HCT116 (cell line): Measurements from ENCODE around the gene NR1I3. TPM values are rescaled to one million over a fixed set of nuclear protein-coding genes. Genes with fewer than 3 reads are reported as not detected.
A peak's percentile ranks its signal among the peaks of the same experiment; 100 is the strongest.

Experiments
- ATAC-seq: fragments of 200-7000 bp; cut with Tn5 transposase; 2 replicates; pipeline ENCODE4 v1.9.1; 2020; ENCODE audit warnings: mild to moderate bottlenecking, moderate library complexity
- BruUV-seq: library from RNA; stranded (reverse); fragments of 400-500 nt; replicated peaks from 2 replicates; lab custom pipeline; 2021; lab: Mats Ljungman, UMichigan
- CTCF ChIA-PET: fragments of 300-600 bp; sonication (Branson Sonifier 250); formaldehyde crosslinking; loops from one replicate; lab custom pipeline; 2021; ENCODE audit warnings: antibody characterized with exemption; lab: Charles Lee
- POLR2A ChIA-PET: fragments of 300-600, 350-600 bp; sonication (Branson Sonifier 250); formaldehyde crosslinking; loops from one replicate; lab custom pipeline; 2021; ENCODE audit warnings: antibody characterized with exemption; lab: Charles Lee
- RAD21 ChIA-PET, 2 experiments: fragments of 300-600 bp; sonication (Branson Sonifier 250); formaldehyde crosslinking; loops; one replicate each; lab custom pipeline; 2023; ENCODE audit warnings: low total read pairs in 2 of 2; ENCODE audit not compliant: uncharacterized antibody in 2 of 2, unreplicated experiment in 2 of 2, low non-redundant PET in 1 of 2; lab: Charles Lee
- DNase-seq: peaks from one replicate; pipeline ENCODE4 v3.0.0-alpha.2; 2010; ENCODE audit warnings: low read depth, low spot score
- H2AFZ ChIP-seq: fragments of 200-600 bp; shearing (Covaris generic), sonication (generic); 2 replicates; pipeline ENCODE4 v1.6.1; 2017; ENCODE audit warnings: low read depth, mixed run types, mixed read lengths, antibody characterized with exemption, low read length; ENCODE audit not compliant: poor library complexity, severe bottlenecking
- H3K27ac ChIP-seq: 2 replicates; pipeline ENCODE4 v1.5.1; 2012; ENCODE audit warnings: low read depth, low read length
- H3K27me3 ChIP-seq: fragments of 200-600 bp; sonication (generic); 2 replicates; pipeline ENCODE4 v1.6.1; 2016; ENCODE audit warnings: mixed run types, low read length, mixed read lengths; ENCODE audit not compliant: insufficient read depth
- H3K36me3 ChIP-seq, 2 experiments: fragments of 200-500 bp in 1 of 2; fragments of 200-600 bp in 1 of 2; sonication (Bioruptor generic) in 1 of 2; sonication (generic) in 1 of 2; 2 replicates each; pipeline versions ENCODE4 v1.5.1 to v1.6.1; 2014 to 2016; ENCODE audit warnings: low read length in 2 of 2, inconsistent platforms in 1 of 2, mixed read lengths in 1 of 2, mixed run types in 1 of 2; ENCODE audit not compliant: insufficient read depth in 2 of 2, control insufficient read depth in 1 of 2
- H3K4me1 ChIP-seq, 2 experiments: fragments of 200-600 bp in 1 of 2; sonication (generic) in 1 of 2; 2 replicates each; pipeline versions ENCODE4 v1.5.1 to v1.6.1; 2012 to 2017; ENCODE audit warnings: low read length in 2 of 2, inconsistent platforms in 1 of 2, mild to moderate bottlenecking in 1 of 2, mixed read lengths in 1 of 2, mixed run types in 1 of 2, moderate library complexity in 1 of 2; ENCODE audit not compliant: insufficient read depth in 2 of 2, control insufficient read depth in 1 of 2
- H3K4me2 ChIP-seq: fragments of 200-600 bp; sonication (generic); 2 replicates; pipeline ENCODE4 v1.6.1; 2017; ENCODE audit warnings: mixed run types, low read length, mixed read lengths
- H3K4me3 ChIP-seq, 2 experiments: fragments of 200-600 bp in 1 of 2; sonication (generic) in 1 of 2; replicated peaks in 1 of 2; 2 replicates each; pipeline ENCODE4 v1.5.1; 2011 to 2016; ENCODE audit warnings: low read length in 2 of 2, control low read depth in 1 of 2, low read depth in 1 of 2, mild to moderate bottlenecking in 1 of 2, mixed read lengths in 1 of 2, mixed run types in 1 of 2
- H3K79me2 ChIP-seq: fragments of 200-600 bp; sonication (generic); 2 replicates; pipeline ENCODE4 v1.6.1; 2017; ENCODE audit warnings: mild to moderate bottlenecking, mixed run types, low read length, moderate library complexity, mixed read lengths; ENCODE audit not compliant: insufficient read depth
- H3K9ac ChIP-seq: fragments of 200-600 bp; sonication (generic); 2 replicates; pipeline ENCODE4 v1.6.1; 2016; ENCODE audit warnings: low read length, mixed read lengths
- H3K9me2 ChIP-seq: fragments of 200-600 bp; sonication (generic), shearing (Covaris generic); 2 replicates; pipeline ENCODE4 v1.6.1; 2017; ENCODE audit warnings: mixed run types, mild to moderate bottlenecking, moderate library complexity; ENCODE audit not compliant: insufficient read depth
- H3K9me3 ChIP-seq, 2 experiments: fragments of 200-500 bp in 1 of 2; fragments of 200-600 bp in 1 of 2; sonication (Bioruptor generic) in 1 of 2; sonication (generic) in 1 of 2; 2 replicates each; pipeline ENCODE4 v1.6.1; 2014 to 2017; ENCODE audit warnings: low read length in 2 of 2, mixed read lengths in 2 of 2, inconsistent platforms in 1 of 2, low read depth in 1 of 2, mild to moderate bottlenecking in 1 of 2, mixed run types in 1 of 2, moderate library complexity in 1 of 2; ENCODE audit not compliant: control insufficient read depth in 1 of 2, insufficient read depth in 1 of 2
- H4K20me1 ChIP-seq: fragments of 200-600 bp; sonication (generic), shearing (Covaris generic); 2 replicates; pipeline ENCODE4 v1.6.1; 2017; ENCODE audit warnings: mixed run types, mild to moderate bottlenecking, moderate library complexity; ENCODE audit not compliant: insufficient read depth
- CEBPB ChIP-seq: IDR thresholded peaks from 2 replicates; pipeline ENCODE4 v1.6.1; 2012; ENCODE audit warnings: low read depth
- EZH2 ChIP-seq: fragments of 200-600 bp; sonication (generic); IDR thresholded peaks from 2 replicates; pipeline ENCODE4 v1.6.1; 2017; ENCODE audit warnings: antibody characterized with exemption, mixed run types
- POLR2A ChIP-seq: IDR thresholded peaks from 2 replicates; pipeline ENCODE4 v1.7.0; 2011; ENCODE audit warnings: borderline replicate concordance; ENCODE audit not compliant: insufficient read depth, insufficient read length; ENCODE audit errors: extremely low read depth
- POLR2AphosphoS5 ChIP-seq: IDR thresholded peaks from 2 replicates; pipeline ENCODE4 v1.6.1; 2011; ENCODE audit warnings: mild to moderate bottlenecking, low read depth, low read length, moderate library complexity
- SP1 ChIP-seq: IDR thresholded peaks from 2 replicates; pipeline ENCODE4 v1.6.1; 2012; ENCODE audit warnings: low read depth
- YY1 ChIP-seq: IDR thresholded peaks from 2 replicates; pipeline ENCODE4 v1.6.1; 2011; ENCODE audit warnings: low read length, low read depth, moderate library complexity, mild to moderate bottlenecking; ENCODE audit not compliant: insufficient replicate concordance; ENCODE audit errors: extremely low read depth
- ZFX ChIP-seq: fragments of 450-650 bp; IDR thresholded peaks from 2 replicates; pipeline ENCODE4 v1.6.1; 2017
- intact Hi-C: fragments of 100-400 bp; cut with micrococcal nuclease; formaldehyde crosslinking; loops from 2 replicates; pipeline ENCODE4 v1.10.0; 2022
- total RNA-seq: library from RNA; stranded (reverse); gene quantifications from one replicate; pipeline ENCODE4 v1.2.1, GENCODE V29; 2021; ENCODE audit not compliant: unreplicated experiment
- TF ChIP-seq, protein P1 (sequence below), 3 experiments: fragments of 200-600 bp in 1 of 3; sonication (generic) in 1 of 3; IDR thresholded peaks in 2 of 3; conservative IDR thresholded peaks in 1 of 3; 2 replicates each; pipeline ENCODE4 v1.5.1; 2012 to 2017; ENCODE audit warnings: low read depth in 2 of 3, low read length in 2 of 3, antibody characterized with exemption in 1 of 3, borderline replicate concordance in 1 of 3, control low read depth in 1 of 3, mild to moderate bottlenecking in 1 of 3, mixed read lengths in 1 of 3, mixed run types in 1 of 3, moderate library complexity in 1 of 3; ENCODE audit not compliant: insufficient read depth in 1 of 3
- TF ChIP-seq, protein P2 (sequence below): IDR thresholded peaks from 2 replicates; pipeline ENCODE4 v1.6.1; 2012
- TF ChIP-seq, protein P3 (sequence below): IDR thresholded peaks from 2 replicates; pipeline ENCODE4 v1.6.1; 2011; ENCODE audit warnings: mild to moderate bottlenecking, low read length, moderate library complexity; ENCODE audit not compliant: insufficient replicate concordance; ENCODE audit errors: extremely low read depth

Gene NR1I3
- total RNA-seq, 1 experiment from 2014 or later: not detected

DNA sequence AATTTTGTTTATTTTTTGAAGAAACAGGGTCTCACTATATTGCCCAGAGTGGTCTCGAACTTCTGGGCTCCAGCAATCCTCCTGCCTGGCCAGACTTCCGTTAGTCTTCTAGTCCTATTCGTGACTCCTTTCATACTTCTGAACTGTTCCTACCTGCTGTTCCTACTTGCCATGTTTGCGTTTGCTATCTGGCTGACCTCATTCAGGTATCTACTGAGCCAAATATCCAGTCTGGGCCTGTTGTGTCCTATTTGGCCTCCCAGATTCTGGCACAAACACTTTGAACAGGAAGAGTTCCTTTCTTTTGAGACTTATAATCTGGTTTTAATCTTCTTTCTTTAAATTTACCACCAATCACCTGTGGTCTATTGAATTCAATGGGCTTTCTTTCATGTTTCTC lies 6.9 kb upstream of the NR1I3 start:
- ChIA-PET CTCF (no interaction called here), RAD21 (no interaction called here), POLR2A (no interaction called here)
- Histone ChIP-seq H2AFZ (peak overlapping the region; percentile 40), H3K27me3 (no peaks in the 10 kb centered on the region), H3K36me3 (no peaks in the 10 kb centered on the region), H3K4me2 (no peak overlapping the region), H3K4me1 (peaks cover 0 to 2% of the 10 kb centered on the region in 2 experiments; a peak in 1 of 4 replicates), H3K9me2 (no peaks in the 10 kb centered on the region), H3K79me2 (no peaks in the 10 kb centered on the region), H4K20me1 (no peaks in the 10 kb centered on the region), H3K27ac (no peak overlapping the region), H3K4me3 (no peak overlapping the region), H3K9me3 (no peaks in the 10 kb centered on the region), H3K9ac (no peak overlapping the region)
- TF ChIP-seq SP1: no peak
- TF ChIP-seq, protein P1, sequence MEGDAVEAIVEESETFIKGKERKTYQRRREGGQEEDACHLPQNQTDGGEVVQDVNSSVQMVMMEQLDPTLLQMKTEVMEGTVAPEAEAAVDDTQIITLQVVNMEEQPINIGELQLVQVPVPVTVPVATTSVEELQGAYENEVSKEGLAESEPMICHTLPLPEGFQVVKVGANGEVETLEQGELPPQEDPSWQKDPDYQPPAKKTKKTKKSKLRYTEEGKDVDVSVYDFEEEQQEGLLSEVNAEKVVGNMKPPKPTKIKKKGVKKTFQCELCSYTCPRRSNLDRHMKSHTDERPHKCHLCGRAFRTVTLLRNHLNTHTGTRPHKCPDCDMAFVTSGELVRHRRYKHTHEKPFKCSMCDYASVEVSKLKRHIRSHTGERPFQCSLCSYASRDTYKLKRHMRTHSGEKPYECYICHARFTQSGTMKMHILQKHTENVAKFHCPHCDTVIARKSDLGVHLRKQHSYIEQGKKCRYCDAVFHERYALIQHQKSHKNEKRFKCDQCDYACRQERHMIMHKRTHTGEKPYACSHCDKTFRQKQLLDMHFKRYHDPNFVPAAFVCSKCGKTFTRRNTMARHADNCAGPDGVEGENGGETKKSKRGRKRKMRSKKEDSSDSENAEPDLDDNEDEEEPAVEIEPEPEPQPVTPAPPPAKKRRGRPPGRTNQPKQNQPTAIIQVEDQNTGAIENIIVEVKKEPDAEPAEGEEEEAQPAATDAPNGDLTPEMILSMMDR (IDR thresholded peaks at IDR 0.05 in 2 of 3, conservative IDR thresholded peaks at IDR 0.05 in 1 of 3; ENCODE audit: borderline replicate concordance in 1 of 3, insufficient read depth in 1 of 3, low read depth in 2 of 3, low read length in 2 of 3): no peak
- TF ChIP-seq, protein P2, sequence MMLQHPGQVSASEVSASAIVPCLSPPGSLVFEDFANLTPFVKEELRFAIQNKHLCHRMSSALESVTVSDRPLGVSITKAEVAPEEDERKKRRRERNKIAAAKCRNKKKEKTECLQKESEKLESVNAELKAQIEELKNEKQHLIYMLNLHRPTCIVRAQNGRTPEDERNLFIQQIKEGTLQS: no peak
- TF ChIP-seq YY1: no peak
- TF ChIP-seq POLR2AphosphoS5: no peak
- TF ChIP-seq ZFX: no peak
- TF ChIP-seq POLR2A: no peak
- TF ChIP-seq EZH2: no peak
- TF ChIP-seq, protein P3, sequence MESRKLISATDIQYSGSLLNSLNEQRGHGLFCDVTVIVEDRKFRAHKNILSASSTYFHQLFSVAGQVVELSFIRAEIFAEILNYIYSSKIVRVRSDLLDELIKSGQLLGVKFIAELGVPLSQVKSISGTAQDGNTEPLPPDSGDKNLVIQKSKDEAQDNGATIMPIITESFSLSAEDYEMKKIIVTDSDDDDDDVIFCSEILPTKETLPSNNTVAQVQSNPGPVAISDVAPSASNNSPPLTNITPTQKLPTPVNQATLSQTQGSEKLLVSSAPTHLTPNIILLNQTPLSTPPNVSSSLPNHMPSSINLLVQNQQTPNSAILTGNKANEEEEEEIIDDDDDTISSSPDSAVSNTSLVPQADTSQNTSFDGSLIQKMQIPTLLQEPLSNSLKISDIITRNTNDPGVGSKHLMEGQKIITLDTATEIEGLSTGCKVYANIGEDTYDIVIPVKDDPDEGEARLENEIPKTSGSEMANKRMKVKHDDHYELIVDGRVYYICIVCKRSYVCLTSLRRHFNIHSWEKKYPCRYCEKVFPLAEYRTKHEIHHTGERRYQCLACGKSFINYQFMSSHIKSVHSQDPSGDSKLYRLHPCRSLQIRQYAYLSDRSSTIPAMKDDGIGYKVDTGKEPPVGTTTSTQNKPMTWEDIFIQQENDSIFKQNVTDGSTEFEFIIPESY: no peak
- no peak for TF ChIP-seq CEBPB
- ATAC-seq (no peak), DNase-seq (no peak)
- no TSS peak for BruUV-seq
- intact Hi-C loops: no loop called here
